Stimulated activated CD4-positive, alpha-beta T cell treated with anti-CD3 and anti-CD28 coated beads, Interleukin-15, amount 100 ng/mL, for 1 hour (primary cell): ENCODE data around the gene THRA.
"Not testable (repeated sequence)": the region's sequence is repeated elsewhere in the genome, so short reads cannot be mapped to it uniquely, and the experiment has no call there.

Experiments used
- DNase-seq, 2 donors: peaks; one replicate each; pipeline ENCODE4 v3.0.0-alpha.2; 2020; ENCODE audit warnings: low read depth in 1 of 2, low spot score in 1 of 2

Gene THRA

DNA sequence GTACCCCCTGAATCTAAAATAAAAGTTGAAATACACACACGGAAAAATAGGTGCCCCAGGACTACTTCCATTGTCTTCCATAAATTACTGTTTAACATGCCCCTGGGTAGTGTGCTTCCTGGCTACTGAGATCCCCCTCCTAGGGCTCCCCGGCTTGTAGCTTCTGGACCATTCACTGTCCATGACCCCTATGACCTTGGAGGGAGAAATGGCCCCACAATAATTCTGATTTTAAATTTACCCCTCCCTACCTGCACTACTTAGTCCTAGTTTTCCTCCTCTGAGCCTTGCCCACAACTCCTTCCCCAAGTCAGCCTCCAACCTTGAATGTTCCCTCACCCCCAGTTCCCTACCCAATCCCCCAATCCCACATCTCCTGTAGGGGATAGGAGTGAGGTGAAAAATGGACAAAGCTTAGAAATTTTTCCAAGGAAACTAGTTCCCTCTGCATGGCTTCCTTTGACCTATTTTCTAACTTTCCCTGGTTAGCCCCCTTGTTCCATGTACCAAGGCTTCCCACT lies 49.5 kb downstream of the THRA start:
- DNase-seq, result no peak

DNA sequence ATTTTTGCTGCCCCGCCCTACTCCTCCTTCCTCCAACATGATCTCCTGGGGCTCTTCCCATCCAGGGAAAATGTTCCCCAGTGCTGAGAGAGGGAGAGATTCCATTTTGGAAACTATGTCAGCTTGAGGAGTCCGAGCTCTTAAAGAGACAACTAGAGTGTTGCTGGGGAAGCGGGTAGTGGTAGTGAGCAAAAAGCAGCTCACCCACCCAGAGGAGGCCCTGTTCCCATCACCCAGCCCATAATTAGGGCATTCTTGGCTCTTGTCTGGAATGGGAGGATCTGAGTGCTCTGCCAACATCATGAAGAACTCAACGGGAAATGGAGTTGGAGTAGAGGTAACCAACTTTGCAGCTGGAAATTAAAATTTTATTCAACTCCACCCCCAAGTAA lies 49.9 kb downstream of the THRA start:
- no peak for DNase-seq

DNA sequence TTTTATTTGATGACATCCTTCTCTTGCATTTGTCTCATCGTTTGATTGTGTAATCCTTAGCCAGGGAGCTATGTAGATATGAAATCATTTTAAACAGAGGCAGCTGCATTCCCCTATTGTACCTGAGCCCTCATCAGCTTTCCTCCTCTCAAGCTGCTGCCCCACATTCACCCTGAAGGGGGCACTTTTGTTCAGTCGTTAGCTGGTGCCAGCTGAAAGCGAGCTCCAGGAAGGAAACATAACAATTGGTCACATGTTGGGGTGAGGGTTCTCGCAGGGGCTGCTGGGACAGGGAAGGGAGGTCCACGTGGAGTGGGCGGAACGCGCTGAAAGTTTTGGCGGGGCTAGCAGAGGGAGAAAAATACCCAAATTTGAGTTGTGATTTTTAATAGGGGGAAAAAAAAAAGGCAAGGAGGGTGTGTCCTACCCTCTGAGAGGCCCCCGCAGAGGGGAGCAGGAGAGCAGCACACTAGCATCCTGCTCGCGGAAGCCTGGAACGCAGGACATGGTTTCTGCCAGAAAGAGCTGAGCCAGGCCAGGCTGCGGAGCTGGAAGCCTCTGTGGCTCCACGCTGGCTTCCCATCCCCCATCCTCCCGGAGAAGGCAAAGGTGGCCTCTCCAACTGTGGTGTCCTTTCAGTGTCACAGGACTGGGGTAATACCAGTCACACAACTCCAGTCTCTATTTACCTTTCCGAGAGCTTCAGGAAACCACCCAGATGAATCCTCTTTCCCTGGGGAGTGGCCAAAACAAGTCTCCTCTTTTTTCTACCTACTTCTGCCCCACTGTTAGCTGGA lies 50.5 kb downstream of the THRA start:
- DNase-seq, result peak; percentile 82 to 83

DNA sequence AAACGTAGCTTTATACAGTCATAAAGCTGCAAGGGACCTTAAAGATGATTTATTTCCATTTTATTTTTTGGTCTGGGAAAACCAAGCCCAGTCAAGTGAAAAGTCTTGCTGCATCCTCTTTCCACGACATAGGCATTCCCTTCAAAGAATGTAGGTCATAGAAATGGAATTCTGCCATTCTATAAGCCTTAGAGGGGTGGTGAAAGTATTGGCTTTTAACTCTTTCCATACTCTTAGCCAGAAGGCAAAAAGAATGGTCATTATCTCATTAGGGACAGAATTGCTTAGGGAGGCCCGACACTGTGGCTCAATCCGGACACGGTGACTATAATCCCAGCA lies 51.1 kb downstream of the THRA start:
- DNase-seq, result no peak

DNA sequence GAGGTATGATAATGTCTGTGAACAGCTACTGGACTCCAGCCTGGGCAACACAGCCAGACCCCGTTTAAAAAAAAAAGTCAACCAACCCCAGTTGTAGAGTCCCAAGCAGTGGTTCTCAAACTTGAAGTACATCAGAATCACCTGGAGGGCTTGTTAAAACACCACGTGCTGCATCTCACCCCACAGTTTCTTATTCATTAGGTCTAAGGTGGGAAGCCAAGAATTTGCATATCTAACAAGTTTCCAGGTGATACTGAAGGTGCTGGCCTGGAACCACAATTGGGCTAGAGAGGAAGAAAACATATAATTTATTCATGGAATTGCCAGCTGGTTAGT lies 52.3 kb downstream of the THRA start:
- no peak for DNase-seq

DNA sequence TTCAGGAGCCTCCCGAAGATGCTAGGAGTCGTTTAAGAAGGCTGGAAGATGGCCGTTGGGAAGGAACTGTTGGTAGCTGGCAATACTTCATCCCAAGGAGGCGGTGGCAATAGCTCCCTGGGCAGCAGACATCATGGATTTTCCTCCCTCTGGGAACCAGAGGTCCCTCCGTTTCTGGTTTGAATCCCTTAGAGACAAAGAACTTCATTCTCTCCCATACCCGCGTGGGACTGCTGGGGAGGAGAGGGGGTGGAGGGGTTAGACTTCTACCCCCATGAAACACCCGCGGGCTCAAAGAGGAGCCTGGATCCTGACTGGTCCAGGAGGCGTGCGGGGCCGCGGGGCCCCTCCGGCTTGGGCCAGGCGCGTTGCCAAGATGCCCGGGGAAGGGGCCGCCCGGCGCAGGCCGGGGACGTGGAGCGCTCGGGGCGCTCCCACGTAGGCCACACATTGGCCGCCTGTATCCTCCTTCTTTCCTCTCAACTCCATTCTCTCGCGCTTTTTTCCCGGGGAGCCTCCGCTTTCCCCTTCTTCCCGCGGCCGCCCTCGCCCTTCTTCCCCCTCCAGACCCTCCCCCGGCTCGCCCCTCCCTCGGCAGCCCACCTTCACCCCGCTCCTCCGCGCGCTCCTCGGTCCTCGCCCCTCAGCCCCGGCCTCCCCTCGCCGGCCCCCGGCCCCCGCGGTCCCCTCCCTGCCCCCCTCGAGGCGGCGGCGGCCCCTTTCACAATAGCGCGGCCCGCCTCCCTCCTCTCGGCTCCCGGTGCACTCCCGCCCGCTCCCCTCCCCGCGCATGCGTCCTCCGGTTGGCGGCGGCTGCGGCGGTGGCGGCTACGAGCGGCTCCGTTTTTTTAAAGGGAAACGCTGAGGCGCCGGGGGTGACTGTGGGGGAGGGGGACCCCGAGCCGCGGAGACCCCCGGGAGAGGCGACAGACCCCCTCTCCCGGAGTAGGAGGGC lies 58.7 kb downstream of the THRA start, which contains the start of gene MSL1:
TSS of gene MSL1 (plus strand) at position 791 of the 955 bp plus-strand sequence. CDS start 642 bp downstream, outside the sequence.
- peak; percentile 74 to 81 for DNase-seq

GRCh38 chr17:40122136-40122998 lies 59.6 kb downstream of the THRA start:
- DNase-seq, result peak in 1 of 2 donors; percentile 42

DNA sequence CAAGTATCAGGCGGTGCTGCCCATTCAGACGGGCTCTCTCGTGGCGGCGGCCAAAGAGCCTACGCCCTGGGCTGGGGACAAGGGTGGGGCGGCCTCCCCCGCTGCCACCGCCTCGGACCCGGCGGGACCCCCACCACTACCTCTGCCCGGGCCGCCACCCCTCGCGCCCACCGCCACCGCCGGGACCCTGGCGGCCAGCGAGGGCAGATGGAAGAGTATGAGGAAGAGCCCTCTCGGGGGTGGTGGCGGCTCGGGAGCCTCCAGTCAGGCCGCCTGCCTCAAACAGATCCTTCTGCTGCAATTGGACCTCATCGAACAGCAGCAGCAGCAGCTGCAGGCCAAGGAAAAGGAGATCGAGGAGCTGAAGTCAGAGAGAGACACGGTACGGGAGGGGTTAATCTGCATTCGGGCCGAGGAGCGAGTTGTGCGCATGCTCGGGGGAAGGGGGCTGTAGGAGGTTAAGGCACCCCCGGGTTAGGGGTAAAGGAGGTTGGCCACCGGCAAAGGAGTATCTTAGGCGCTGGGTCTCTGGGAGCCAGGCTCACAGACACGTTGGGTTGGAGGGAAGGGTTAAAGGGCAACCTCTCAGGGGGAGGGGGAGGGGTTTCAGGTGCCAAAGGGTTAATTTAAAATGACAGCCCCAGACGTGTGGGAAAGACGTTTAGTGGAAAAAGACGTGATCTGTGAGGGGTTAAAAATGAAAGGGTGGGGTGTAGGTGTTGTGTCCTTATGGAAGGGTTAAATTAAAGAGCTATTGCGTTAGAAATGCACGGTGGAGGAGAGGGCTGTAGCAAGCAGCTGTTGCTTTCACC lies 60.4 kb downstream of the THRA start:
- peak in 1 of 2 donors; percentile 48 for DNase-seq

DNA sequence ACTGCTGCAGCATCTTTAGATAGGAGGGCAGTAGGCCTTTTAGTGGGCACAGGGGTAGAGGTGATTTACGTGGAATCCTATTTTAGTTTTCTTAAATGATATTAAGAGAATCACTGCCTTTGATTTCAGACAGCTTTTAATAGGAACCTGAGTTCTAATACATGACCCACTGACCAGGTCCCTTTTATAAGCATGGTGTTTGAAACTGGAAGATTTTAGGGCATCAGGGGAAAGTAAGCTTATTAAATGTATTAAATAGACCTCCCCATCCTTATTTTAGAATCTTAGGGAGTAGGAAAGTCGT lies 61.0 kb downstream of the THRA start:
- DNase-seq, result no peak

- DNase-seq, result no peak
Observed at GRCh38 chr17:40124279-40125141, 61.7 kb downstream of the THRA start.

- no peak for DNase-seq
Observed at GRCh38 chr17:40129498-40129897, 66.7 kb downstream of the THRA start.

DNA sequence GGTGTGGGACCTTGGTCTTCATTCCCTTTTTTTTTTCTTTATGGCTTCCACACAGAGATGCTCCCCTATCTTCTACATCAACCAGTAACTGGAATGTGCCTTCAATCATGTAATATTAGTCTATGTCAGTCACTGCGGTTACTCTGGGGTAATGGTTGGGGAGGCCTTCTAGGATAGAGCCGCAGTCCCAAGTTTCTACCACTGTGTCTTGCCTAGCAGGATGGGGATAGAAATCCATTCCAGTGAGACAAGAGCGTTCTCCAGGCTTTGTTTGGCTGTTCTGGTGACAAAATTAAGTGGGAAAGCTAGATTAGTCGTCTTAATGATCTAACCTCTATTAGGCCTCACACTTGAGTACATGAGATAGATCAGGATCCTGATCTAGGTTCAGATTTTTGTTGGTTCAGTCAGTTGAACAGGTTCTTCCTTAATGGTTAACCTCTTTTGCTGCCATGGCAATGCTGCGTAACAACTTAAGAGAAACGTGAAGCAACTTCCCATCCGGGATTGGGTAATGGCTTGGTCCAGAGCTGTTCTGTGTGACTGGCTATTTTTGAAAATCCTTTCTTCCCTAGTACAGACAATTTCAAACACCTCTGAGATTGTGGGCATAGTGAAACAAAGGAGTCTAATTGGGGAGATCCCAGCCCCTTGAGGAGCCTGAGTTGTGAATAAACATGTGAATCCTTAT lies 67.7 kb downstream of the THRA start:
- no peak for DNase-seq

- DNase-seq, result no peak
Observed at GRCh38 chr17:40134184-40134583, 71.4 kb downstream of the THRA start.

GRCh38 chr17:40135817-40136216 lies 73.1 kb downstream of the THRA start:
- no peak for DNase-seq

GRCh38 chr17:40139566-40140058 lies 76.8 kb downstream of the THRA start:
- DNase-seq, result no peak

GRCh38 chr17:40143166-40143565 lies 80.4 kb downstream of the THRA start:
- not testable (repeated sequence) for DNase-seq
